ENCODE results near the gene TRPV6. TPM values are rescaled to one million over a fixed set of nuclear protein-coding genes. Genes with fewer than 3 reads are reported as not detected.

TRPV6 gene
- total RNA-seq, 1 donor from 2014 or later, result 0.38 TPM

DNA sequence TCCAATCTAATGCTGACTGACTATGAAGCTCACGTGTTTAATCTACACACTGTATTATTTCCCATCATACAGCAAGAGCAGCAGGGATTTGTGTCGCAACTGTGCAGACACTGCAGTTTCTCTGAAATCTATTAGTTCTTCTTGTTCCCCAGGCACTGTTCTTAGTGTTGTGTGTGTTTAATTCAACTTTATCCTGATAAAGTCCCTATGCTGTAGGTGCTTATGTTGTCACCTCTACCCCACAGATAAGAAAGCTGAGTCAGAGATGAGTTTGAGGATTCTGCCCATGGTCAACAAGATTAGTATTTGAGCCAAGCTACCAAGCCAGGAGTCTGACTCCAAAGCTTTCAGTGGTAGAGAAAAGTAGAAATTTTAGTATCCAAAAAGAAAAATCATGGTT is 53.1 kb downstream of the TRPV6 start:
- H3K9me3 ChIP-seq, result no peaks in the 10 kb centered on the region
- TF ChIP-seq CTCF (IDR thresholded peaks at IDR 0.05), result no peak
- H3K4me3 ChIP-seq, result no peak overlapping the region
- H3K36me3 ChIP-seq, result no peaks in the 10 kb centered on the region
- no peaks in the 10 kb centered on the region for H3K27me3 ChIP-seq
- intact Hi-C loops (cut with DNase I), result no loop called here
- no peak overlapping the region for H3K27ac ChIP-seq
- no peaks in the 10 kb centered on the region for H3K4me1 ChIP-seq
- ATAC-seq (no peak), DNase-seq (no peak)

DNA sequence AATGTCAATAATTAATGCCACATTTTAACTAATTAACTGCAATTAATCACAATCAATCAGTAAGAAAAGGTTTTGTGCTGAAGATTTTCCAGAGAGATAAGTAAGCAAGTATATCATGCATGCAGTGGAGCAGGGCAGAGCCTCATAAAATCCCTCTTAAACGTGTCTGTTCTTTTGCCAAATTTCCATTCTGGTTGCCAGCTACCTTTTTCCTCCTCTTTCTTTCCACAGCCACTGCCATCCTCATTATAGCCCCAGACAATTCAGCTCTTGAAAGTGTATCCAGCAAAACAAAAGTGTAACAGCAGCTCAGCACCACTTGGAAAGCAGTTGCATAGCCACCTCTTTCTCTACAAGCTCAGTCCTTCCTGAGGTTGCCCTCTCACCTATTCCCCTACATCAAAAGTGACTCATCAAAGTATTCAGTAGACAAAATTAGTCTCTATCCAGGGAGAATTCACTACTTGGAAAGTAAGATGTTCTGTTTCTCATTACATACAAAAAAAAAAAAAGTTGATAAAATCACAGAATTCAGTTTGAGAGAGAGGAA is 57.5 kb downstream of the TRPV6 start:
- ATAC-seq (no peak), DNase-seq (no peak)
- Histone ChIP-seq H3K9me3 (no peaks in the 10 kb centered on the region), H3K27me3 (peaks cover 5% of the 10 kb centered on the region), H3K36me3 (no peaks in the 10 kb centered on the region), H3K27ac (no peak overlapping the region), H3K4me1 (no peaks in the 10 kb centered on the region), H3K4me3 (no peak overlapping the region)
- no peak for TF ChIP-seq CTCF (IDR thresholded peaks at IDR 0.05)
- intact Hi-C loops (cut with DNase I), result no loop called here

- H3K27me3 ChIP-seq, result peaks cover 5% of the 10 kb centered on the region
- H3K36me3 ChIP-seq, result no peaks in the 10 kb centered on the region
- no peak overlapping the region for H3K4me3 ChIP-seq
- no peak overlapping the region for H3K27ac ChIP-seq
- no peak for ATAC-seq
- intact Hi-C loops (cut with DNase I), result no loop called here
- no peak for TF ChIP-seq CTCF (IDR thresholded peaks at IDR 0.05)
- H3K9me3 ChIP-seq, result no peaks in the 10 kb centered on the region
- H3K4me1 ChIP-seq, result no peaks in the 10 kb centered on the region
- no peak for DNase-seq
Observed at GRCh38 chr7:142822714-142823113, 62.8 kb downstream of the TRPV6 start.

Other genes with a start within 250 kb of the TRPV6 start
- not detected for gene PRSS1, start 136.3 kb downstream of the TRPV6 start, total RNA-seq
- gene PRSS2, start 114.8 kb downstream of the TRPV6 start, total RNA-seq, result not detected
- gene EPHB6, start 30.7 kb downstream of the TRPV6 start, total RNA-seq, result 12.8 TPM
- not detected for gene TRPV5, start 48.0 kb upstream of the TRPV6 start, total RNA-seq
- gene LLCFC1, start 53.7 kb upstream of the TRPV6 start, total RNA-seq, result not detected
- gene KEL, start 76.6 kb upstream of the TRPV6 start, total RNA-seq, result 0.87 TPM
- not detected for gene OR9A2, start 141.4 kb upstream of the TRPV6 start, total RNA-seq
- not detected for gene OR6V1, start 166.6 kb upstream of the TRPV6 start, total RNA-seq
- gene PIP, start 246.3 kb upstream of the TRPV6 start, total RNA-seq, result not detected

All from upper lobe of right lung (tissue), 1 donor.